LNCaP clone FGC (cell line): ENCODE data around the gene SORL1.

Experiments
- DNase-seq: peaks from one replicate; pipeline ENCODE4 v3.0.0-alpha.2; 2011; ENCODE audit warnings: low read depth
- H3K4me3 ChIP-seq: 2 replicates; pipeline ENCODE4 v1.5.1; 2011; ENCODE audit warnings: mild to moderate bottlenecking, low read depth, low read length, control low read depth
- CTCF ChIP-seq: IDR thresholded peaks from 2 replicates; pipeline ENCODE4 v1.5.1; 2012; ENCODE audit warnings: mild to moderate bottlenecking; ENCODE audit not compliant: control insufficient read depth, insufficient read depth; ENCODE audit errors: extremely low read depth

SORL1 gene

GRCh38 chr11:121446752-121447156 lies 5.4 kb upstream of the SORL1 start:
- no peak for DNase-seq
- TF ChIP-seq CTCF = no peak
- H3K4me3 ChIP-seq = no peak overlapping the region

- H3K4me3 ChIP-seq = no peak overlapping the region
- DNase-seq = no peak
- TF ChIP-seq CTCF = no peak
These were observed 4.1 kb upstream of the SORL1 start for GRCh38 chr11:121448011-121448410.

- H3K4me3 ChIP-seq = no peak overlapping the region
- TF ChIP-seq CTCF = no peak
- DNase-seq = no peak
These were observed 3.6 kb upstream of the SORL1 start for GRCh38 chr11:121448431-121448941.

DNA sequence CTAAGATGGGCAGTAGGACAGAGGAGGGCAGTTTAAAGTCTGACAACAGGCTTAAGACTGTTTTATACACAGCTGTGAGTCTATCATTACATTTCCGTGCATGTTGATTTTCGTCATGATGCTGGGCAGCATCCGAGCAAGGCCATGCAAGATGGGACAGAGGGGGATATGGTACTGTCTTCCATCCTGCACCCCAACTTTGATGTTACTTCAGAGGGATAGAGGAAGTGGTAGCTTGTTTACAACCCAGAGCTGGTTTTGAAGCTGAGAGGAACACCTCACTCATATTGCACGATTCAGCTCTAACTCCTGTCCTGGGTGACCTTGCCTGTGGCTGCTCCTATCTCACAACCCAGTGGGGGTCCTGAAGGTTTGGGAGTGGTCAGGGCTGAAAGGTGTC lies 3.0 kb upstream of the SORL1 start:
- TF ChIP-seq CTCF = no peak
- DNase-seq = no peak
- H3K4me3 ChIP-seq = no peak overlapping the region

- no peak overlapping the region for H3K4me3 ChIP-seq
- TF ChIP-seq CTCF = no peak
- no peak for DNase-seq
These were observed 2.5 kb upstream of the SORL1 start for GRCh38 chr11:121449626-121450025.

GRCh38 chr11:121450401-121450800 lies 1.7 kb upstream of the SORL1 start:
- TF ChIP-seq CTCF = no peak
- no peak overlapping the region for H3K4me3 ChIP-seq
- DNase-seq = no peak
